ENCODE results near the gene LRRK2. TPM values are rescaled to one million over a fixed set of nuclear protein-coding genes. Genes with fewer than 3 reads are reported as not detected.

Gene LRRK2
- total and polyA plus RNA-seq, 4 donors = 1.5 to 11.5 (median 4.9) TPM

DNA sequence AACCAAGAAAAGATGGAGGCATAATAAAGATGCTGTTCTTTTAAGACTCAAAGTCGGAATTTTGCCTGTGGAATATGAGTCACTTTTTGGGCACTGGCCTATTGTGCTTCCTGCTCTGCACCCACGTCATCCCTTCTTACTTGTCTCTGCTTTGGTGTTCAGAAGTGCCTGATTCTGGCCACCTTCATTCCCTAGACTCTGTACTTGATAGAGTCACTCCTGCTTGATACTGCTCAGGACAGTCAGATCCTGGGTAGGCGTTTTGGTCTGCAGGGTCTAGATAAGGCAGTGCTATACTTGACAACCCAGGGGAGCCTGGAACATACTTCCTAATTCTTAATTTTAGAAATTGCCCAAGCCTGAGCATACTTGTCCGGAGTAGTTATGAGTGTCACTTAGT, 1.9 kb downstream of the LRRK2 start:
- Histone ChIP-seq H3K27ac (ENCODE audit: low read depth in 1 of 2, low read length in 2 of 2) (peak overlapping the region; percentile 22 to 47), H3K27me3 (ENCODE audit: control insufficient read depth in 4 of 4, insufficient read depth in 4 of 4, low read length in 3 of 4) (no peaks in the 10 kb centered on the region), H3K36me3 (ENCODE audit: control insufficient read depth in 4 of 4, insufficient read depth in 3 of 4, low read depth in 1 of 4, low read length in 3 of 4) (no peaks in the 10 kb centered on the region), H3K9me3 (ENCODE audit: control insufficient read depth in 4 of 4, low read length in 3 of 4) (no peaks in the 10 kb centered on the region), H3K9ac (ENCODE audit: low read depth in 1 of 2, low read length in 2 of 2) (no peak overlapping the region), H3K4me3 (ENCODE audit: low read depth in 1 of 3, low read length in 3 of 3) (no peak overlapping the region), H3K4me1 (ENCODE audit: control insufficient read depth in 4 of 4, insufficient read depth in 4 of 4, low read length in 3 of 4) (peaks cover 1 to 30% (median 7%) of the 10 kb centered on the region in 4 donors)
- no peak for DNase-seq (ENCODE audit: low spot score)
- peak; percentile 31 to 34 for TF ChIP-seq JUND (IDR thresholded peaks at IDR 0.05)
- no peak for TF ChIP-seq ATF3 (IDR thresholded peaks at IDR 0.05)
- 65% methylated on average over 4 of the region's 4 CpGs for WGBS

GRCh38 chr12:40227447-40227846, 2.6 kb downstream of the LRRK2 start:
- no peak overlapping the region for H3K9ac ChIP-seq (ENCODE audit: low read depth in 1 of 2, low read length in 2 of 2)
- no peaks in the 10 kb centered on the region for H3K9me3 ChIP-seq (ENCODE audit: control insufficient read depth in 4 of 4, low read length in 3 of 4)
- peaks cover 0 to 3% (median 0%) of the 10 kb centered on the region in 4 donors for H3K36me3 ChIP-seq (ENCODE audit: control insufficient read depth in 4 of 4, insufficient read depth in 3 of 4, low read depth in 1 of 4, low read length in 3 of 4)
- DNase-seq (ENCODE audit: low spot score) = no peak
- H3K27ac ChIP-seq (ENCODE audit: low read depth in 1 of 2, low read length in 2 of 2) = no peak overlapping the region
- no peak overlapping the region for H3K4me3 ChIP-seq (ENCODE audit: low read depth in 1 of 3, low read length in 3 of 3)
- no peaks in the 10 kb centered on the region for H3K27me3 ChIP-seq (ENCODE audit: control insufficient read depth in 4 of 4, insufficient read depth in 4 of 4, low read length in 3 of 4)
- H3K4me1 ChIP-seq (ENCODE audit: control insufficient read depth in 4 of 4, insufficient read depth in 4 of 4, low read length in 3 of 4) = peaks cover 1 to 30% (median 7%) of the 10 kb centered on the region in 4 donors
- WGBS = 92% methylated on average over 1 of the region's 1 CpG
- TF ChIP-seq YY1 (IDR thresholded peaks at IDR 0.05) (no peak), CTCF (IDR thresholded peaks at IDR 0.05; ENCODE audit: low read depth, low read length, missing input control) (no peak), TAF1 (conservative IDR thresholded peaks at IDR 0.05) (no peak), HNF4G (IDR thresholded peaks at IDR 0.05) (no peak), ATF3 (IDR thresholded peaks at IDR 0.05) (no peak), RAD21 (IDR thresholded peaks at IDR 0.05) (no peak), FOXA2 (IDR thresholded peaks at IDR 0.05) (no peak)
- TF ChIP-seq, protein P1, sequence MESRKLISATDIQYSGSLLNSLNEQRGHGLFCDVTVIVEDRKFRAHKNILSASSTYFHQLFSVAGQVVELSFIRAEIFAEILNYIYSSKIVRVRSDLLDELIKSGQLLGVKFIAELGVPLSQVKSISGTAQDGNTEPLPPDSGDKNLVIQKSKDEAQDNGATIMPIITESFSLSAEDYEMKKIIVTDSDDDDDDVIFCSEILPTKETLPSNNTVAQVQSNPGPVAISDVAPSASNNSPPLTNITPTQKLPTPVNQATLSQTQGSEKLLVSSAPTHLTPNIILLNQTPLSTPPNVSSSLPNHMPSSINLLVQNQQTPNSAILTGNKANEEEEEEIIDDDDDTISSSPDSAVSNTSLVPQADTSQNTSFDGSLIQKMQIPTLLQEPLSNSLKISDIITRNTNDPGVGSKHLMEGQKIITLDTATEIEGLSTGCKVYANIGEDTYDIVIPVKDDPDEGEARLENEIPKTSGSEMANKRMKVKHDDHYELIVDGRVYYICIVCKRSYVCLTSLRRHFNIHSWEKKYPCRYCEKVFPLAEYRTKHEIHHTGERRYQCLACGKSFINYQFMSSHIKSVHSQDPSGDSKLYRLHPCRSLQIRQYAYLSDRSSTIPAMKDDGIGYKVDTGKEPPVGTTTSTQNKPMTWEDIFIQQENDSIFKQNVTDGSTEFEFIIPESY (IDR thresholded peaks at IDR 0.05) = no peak

DNA sequence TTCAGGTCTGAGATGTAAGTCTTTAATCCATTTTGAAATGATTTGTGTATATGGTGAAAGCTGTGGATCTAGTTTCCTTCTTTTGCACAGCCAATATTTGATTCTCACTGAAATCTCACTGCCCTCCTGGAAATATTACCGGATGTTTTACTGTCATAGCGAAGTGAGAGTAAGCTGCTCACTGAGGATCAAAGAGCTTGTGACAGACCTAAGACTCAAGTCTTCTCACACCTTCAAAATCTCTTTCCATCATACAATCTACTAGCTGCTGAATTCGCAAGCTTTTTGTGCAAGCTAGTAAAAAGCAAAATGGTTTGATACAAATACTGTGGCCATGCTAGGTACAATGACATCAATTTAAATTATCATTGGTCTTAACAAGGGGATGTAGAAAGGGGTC, 3.9 kb downstream of the LRRK2 start:
- Histone ChIP-seq H3K36me3 (ENCODE audit: control insufficient read depth in 4 of 4, insufficient read depth in 3 of 4, low read depth in 1 of 4, low read length in 3 of 4) (peaks cover 0 to 3% (median 0%) of the 10 kb centered on the region in 4 donors), H3K9me3 (ENCODE audit: control insufficient read depth in 4 of 4, low read length in 3 of 4) (no peaks in the 10 kb centered on the region), H3K27me3 (ENCODE audit: control insufficient read depth in 4 of 4, insufficient read depth in 4 of 4, low read length in 3 of 4) (no peaks in the 10 kb centered on the region), H3K4me3 (ENCODE audit: low read depth in 1 of 3, low read length in 3 of 3) (no peak overlapping the region), H3K27ac (ENCODE audit: low read depth in 1 of 2, low read length in 2 of 2) (no peak overlapping the region), H3K4me1 (ENCODE audit: control insufficient read depth in 4 of 4, insufficient read depth in 4 of 4, low read length in 3 of 4) (peaks cover 1 to 25% (median 5%) of the 10 kb centered on the region in 4 donors), H3K9ac (ENCODE audit: low read depth in 1 of 2, low read length in 2 of 2) (no peak overlapping the region)
- TF ChIP-seq NR2F2 (IDR thresholded peaks at IDR 0.05) (no peak), MAX (IDR thresholded peaks at IDR 0.05) (no peak), RXRA (IDR thresholded peaks at IDR 0.05) (no peak), SP1 (IDR thresholded peaks at IDR 0.05) (no peak), FOXA1 (IDR thresholded peaks at IDR 0.05) (no peak), RAD21 (IDR thresholded peaks at IDR 0.05) (no peak)
- WGBS = 92% methylated on average over 3 of the region's 3 CpGs
- DNase-seq (ENCODE audit: low spot score) = no peak

Data from liver (tissue), 9 donors.